WERI-Rb-1 (cell line): ENCODE results near the gene GPHB5.

ENCODE experiments used
- DNase-seq: peaks from one replicate; pipeline ENCODE4 v3.0.0-alpha.2; 2020
- H3K27ac ChIP-seq: fragments of 250-450 bp; sonication (Bioruptor Pico); 2 replicates; pipeline ENCODE4 v1.5.1; 2020; ENCODE audit warnings: mild to moderate bottlenecking, moderate library complexity
- H3K27me3 ChIP-seq: fragments of 250-450 bp; sonication (Bioruptor Pico); 2 replicates; pipeline ENCODE4 v1.5.1; 2021; ENCODE audit warnings: mild to moderate bottlenecking, low read depth, moderate library complexity; ENCODE audit not compliant: insufficient read depth, severe bottlenecking
- H3K36me3 ChIP-seq: fragments of 250-450 bp; sonication (Bioruptor Pico); 2 replicates; pipeline ENCODE4 v1.5.1; 2020; ENCODE audit warnings: mild to moderate bottlenecking, moderate library complexity
- H3K4me3 ChIP-seq: 2 replicates; pipeline ENCODE4 v1.5.1; 2011; ENCODE audit warnings: low read depth, mild to moderate bottlenecking, control low read depth, low read length
- H3K9me3 ChIP-seq: fragments of 250-450 bp; sonication (Bioruptor Pico); 2 replicates; pipeline ENCODE4 v1.5.1; 2021; ENCODE audit warnings: mild to moderate bottlenecking, moderate library complexity; ENCODE audit not compliant: severe bottlenecking
- CTCF ChIP-seq: IDR thresholded peaks from 2 replicates; pipeline ENCODE4 v1.5.1; 2011; ENCODE audit warnings: low read depth, mild to moderate bottlenecking, control low read depth, inconsistent platforms, low read length

The GPHB5 gene

GRCh38 chr14:63318835-63319234 lies at the start of gene GPHB5:
Gene GPHB5 (minus strand): TSS chr14:63318935. CDS start chr14:63317849, 1,086 bp downstream.
- TF ChIP-seq CTCF: no peak
- Histone ChIP-seq H3K9me3 (no peaks in the 10 kb centered on the region), H3K36me3 (no peaks in the 10 kb centered on the region), H3K27ac (no peak within 1 kb of the TSS), H3K4me3 (no peak within 1 kb of the TSS), H3K27me3 (no peaks in the 10 kb centered on the region)
- DNase-seq: no peak

GRCh38 chr14:63367742-63368364 lies 49.1 kb upstream of the GPHB5 start:
- H3K4me3 ChIP-seq: no peak overlapping the region
- no peaks in the 10 kb centered on the region for H3K36me3 ChIP-seq
- no peaks in the 10 kb centered on the region for H3K27me3 ChIP-seq
- H3K9me3 ChIP-seq: no peaks in the 10 kb centered on the region
- TF ChIP-seq CTCF: no peak
- H3K27ac ChIP-seq: no peak overlapping the region
- DNase-seq: no peak

- H3K27ac ChIP-seq: no peak overlapping the region
- no peak for DNase-seq
- H3K9me3 ChIP-seq: no peaks in the 10 kb centered on the region
- TF ChIP-seq CTCF: no peak
- no peak overlapping the region for H3K4me3 ChIP-seq
- no peaks in the 10 kb centered on the region for H3K36me3 ChIP-seq
- no peaks in the 10 kb centered on the region for H3K27me3 ChIP-seq
Measured at GRCh38 chr14:63362389-63362819, 43.7 kb upstream of the GPHB5 start.

- no peak for DNase-seq
- no peaks in the 10 kb centered on the region for H3K27me3 ChIP-seq
- no peak overlapping the region for H3K27ac ChIP-seq
- no peaks in the 10 kb centered on the region for H3K9me3 ChIP-seq
- H3K36me3 ChIP-seq: no peaks in the 10 kb centered on the region
- 0 out of 2 replicates have a peak, but pooled peaks have one; percentile 24 for TF ChIP-seq CTCF
- no peak overlapping the region for H3K4me3 ChIP-seq
Measured at GRCh38 chr14:63361790-63362189, 43.1 kb upstream of the GPHB5 start.

GRCh38 chr14:63357841-63358240 lies 39.1 kb upstream of the GPHB5 start:
- no peak overlapping the region for H3K27ac ChIP-seq
- no peaks in the 10 kb centered on the region for H3K9me3 ChIP-seq
- no peaks in the 10 kb centered on the region for H3K27me3 ChIP-seq
- H3K4me3 ChIP-seq: no peak overlapping the region
- H3K36me3 ChIP-seq: no peaks in the 10 kb centered on the region
- TF ChIP-seq CTCF: no peak
- no peak for DNase-seq

GRCh38 chr14:63345826-63346225 lies 27.1 kb upstream of the GPHB5 start:
- H3K27ac ChIP-seq: no peak overlapping the region
- H3K9me3 ChIP-seq: no peaks in the 10 kb centered on the region
- no peaks in the 10 kb centered on the region for H3K27me3 ChIP-seq
- no peaks in the 10 kb centered on the region for H3K36me3 ChIP-seq
- H3K4me3 ChIP-seq: no peak overlapping the region
- DNase-seq: no peak
- TF ChIP-seq CTCF: no peak
